Measurements from ENCODE around the gene MAGEB18.

Gene MAGEB18

DNA sequence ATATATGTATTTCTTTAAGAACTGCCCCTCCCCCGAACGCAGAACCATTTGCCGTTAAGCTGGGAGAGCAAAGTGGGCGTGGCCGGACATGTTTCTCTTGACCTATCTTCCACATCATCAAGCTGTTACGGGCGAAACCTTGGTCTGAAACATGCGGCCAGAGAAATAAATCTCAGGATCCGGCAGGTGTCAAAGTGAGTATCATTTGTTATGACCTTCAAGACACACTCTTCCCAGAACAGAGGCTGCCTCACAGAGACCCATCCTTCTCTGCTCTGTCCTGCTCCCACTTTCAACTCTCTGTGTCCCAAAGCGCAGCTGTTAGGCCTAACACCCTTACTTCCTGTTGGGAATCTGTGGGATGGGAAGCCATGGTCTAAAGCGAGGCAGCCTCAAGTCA lies at the start of gene MAGEB18:
MAGEB18 (plus strand) TSS at position 70 of the 400 bp plus-strand sequence. CDS start 643 bp downstream, outside the sequence.
- DNase-seq (ENCODE audit: low spot score): no peak

GRCh38 chrX:26100421-26100920 lies 37.7 kb upstream of the MAGEB18 start:
- DNase-seq (ENCODE audit: low spot score): no peak

GRCh38 chrX:26109142-26109541 lies 29.0 kb upstream of the MAGEB18 start:
- no peak for DNase-seq (ENCODE audit: low spot score)

DNA sequence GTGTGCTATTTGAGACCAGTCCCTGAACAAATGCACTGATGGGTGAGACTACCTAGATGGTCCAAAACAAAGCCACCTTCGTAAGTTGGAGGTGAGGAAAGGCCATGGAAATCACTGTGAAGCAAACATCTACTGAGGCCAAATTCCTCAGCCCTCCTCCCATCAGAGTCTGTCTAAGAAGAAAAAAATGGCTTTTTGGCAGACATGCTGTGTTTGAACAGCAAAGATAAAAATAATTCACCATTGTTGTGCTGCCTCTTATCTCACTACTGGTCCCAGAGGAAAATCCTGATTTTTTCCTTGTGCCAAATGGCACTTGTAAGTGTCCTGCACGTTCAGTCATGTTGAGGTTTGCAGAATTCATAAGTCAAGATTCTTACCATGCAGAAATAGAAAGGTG lies 7.9 kb downstream of the MAGEB18 start:
- no peak for DNase-seq (ENCODE audit: low spot score)

GRCh38 chrX:26160301-26160700 lies 22.2 kb downstream of the MAGEB18 start, which contains the start of gene MAGEB6B:
Gene MAGEB6B (plus strand): TSS chrX:26160601. CDS start chrX:26160601, 0 bp downstream.
- no peak for DNase-seq (ENCODE audit: low spot score)
